Measurements from ENCODE around the gene HLA-DOB. TPM values are rescaled to one million over a fixed set of nuclear protein-coding genes. Genes with fewer than 3 reads are reported as not detected.

The HLA-DOB gene
- total and polyA plus RNA-seq, 2 donors (not counting 3 experiments of a cell fraction or from before 2014, with no cell fraction given), result 0.46 to 0.54 TPM

DNA sequence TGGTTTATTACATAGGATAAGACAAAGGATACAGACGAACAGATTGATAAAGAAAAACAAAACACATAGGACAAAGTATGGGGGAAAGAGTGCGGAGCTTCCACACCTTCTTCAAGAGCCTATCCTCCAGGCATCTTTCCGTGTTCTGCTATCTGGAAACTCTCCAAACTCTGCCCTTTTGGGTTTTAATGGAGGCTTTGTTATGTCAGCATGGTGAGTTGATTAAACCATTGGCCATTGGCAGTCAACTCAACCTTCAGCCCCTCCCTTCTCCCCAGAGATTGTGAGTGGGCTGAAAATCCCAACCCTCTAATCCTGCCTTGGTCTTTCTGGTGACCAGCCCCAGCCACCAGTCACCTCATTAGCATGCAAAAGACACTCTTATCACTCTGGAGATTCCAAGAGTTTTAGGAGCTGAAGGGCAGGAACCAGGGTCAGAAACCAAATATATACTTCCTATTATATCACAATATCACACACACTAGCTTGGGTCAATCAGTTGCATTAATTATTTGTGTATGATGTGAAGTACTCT is 23.8 kb downstream of the HLA-DOB start:
- intact Hi-C loops (cut with micrococcal nuclease), result loop anchor here (10.0 kb wide), 1 partner anchor 748 kb away; no protein-coding TSS in a partner anchor

DNA sequence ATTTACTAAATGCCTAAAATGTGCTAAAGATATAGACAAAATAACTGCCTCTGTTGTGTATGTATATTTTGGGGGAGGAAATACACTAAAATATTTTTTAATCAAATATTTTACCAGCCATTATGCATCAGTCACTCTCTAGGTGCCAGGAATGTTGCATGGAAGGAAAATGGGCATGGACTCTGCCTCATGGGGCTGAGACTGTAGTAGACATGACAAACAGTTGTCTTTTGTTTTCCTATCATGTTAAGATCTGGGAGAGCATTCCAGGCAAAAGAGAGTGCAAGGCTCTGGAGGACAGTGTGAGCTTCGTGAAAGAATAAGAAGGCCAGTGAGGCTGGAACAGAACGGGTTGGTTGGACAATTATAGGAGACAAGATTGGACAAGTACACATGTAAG is 26.5 kb downstream of the HLA-DOB start:
- Histone ChIP-seq H3K9me3 (replicated peaks; ENCODE audit: control insufficient read depth, insufficient read depth, low read length) (no peaks in the 10 kb centered on the region), H2AFZ (ENCODE audit: low read depth, low read length) (no peak overlapping the region), H3K79me2 (ENCODE audit: control insufficient read depth, insufficient read depth, low read length) (no peaks in the 10 kb centered on the region), H3K27ac (ENCODE audit: insufficient read depth, low read depth, low read length) (no peak overlapping the region), H3K9me1 (replicated peaks; ENCODE audit: control insufficient read depth, extremely low read depth, insufficient read depth, low read length) (no peaks in the 10 kb centered on the region), H3K36me3 (ENCODE audit: control insufficient read depth in 2 of 2, extremely low read depth in 1 of 2, insufficient read depth in 2 of 2, low read length in 2 of 2) (no peaks in the 10 kb centered on the region), H4K20me1 (replicated peaks; ENCODE audit: control insufficient read depth, extremely low read depth, insufficient read depth, low read length) (no peaks in the 10 kb centered on the region), H3K4me1 (ENCODE audit: control insufficient read depth, extremely low read depth, insufficient read depth, low read length) (no peaks in the 10 kb centered on the region), H3K27me3 (ENCODE audit: control insufficient read depth in 2 of 2, insufficient read depth in 2 of 2, low read length in 2 of 2) (peaks cover 30 to 62% of the 10 kb centered on the region in 2 experiments), H3K4me3 (replicated peaks in 1 of 3; ENCODE audit: insufficient read depth in 1 of 3, low read depth in 1 of 3, low read length in 3 of 3) (no peak overlapping the region), H3K9ac (replicated peaks; ENCODE audit: extremely low read depth, insufficient read depth, low read length) (no peak overlapping the region), H3K4me2 (ENCODE audit: insufficient read depth, low read length) (no peak overlapping the region)
- intact Hi-C loops (cut with micrococcal nuclease), result loop anchor here (10.0 kb wide), 1 partner anchor 746 kb away; no protein-coding TSS in a partner anchor
- TF ChIP-seq GATA2 (IDR thresholded peaks at IDR 0.05; ENCODE audit: insufficient read depth, insufficient read length, low read depth, low read length), result no peak
- TF ChIP-seq POLR2A (IDR thresholded peaks at IDR 0.05; ENCODE audit: low read depth, low read length), result no peak
- TF ChIP-seq POLR2AphosphoS5 (IDR thresholded peaks at IDR 0.05; ENCODE audit: insufficient read depth, low read depth, low read length), result no peak
- TF ChIP-seq MYC (IDR thresholded peaks at IDR 0.05; ENCODE audit: low read depth, low read length), result no peak
- no peak for TF ChIP-seq JUN (IDR thresholded peaks at IDR 0.05; ENCODE audit: borderline replicate concordance, insufficient read depth, insufficient read length, low read depth)
- TF ChIP-seq, protein P1, sequence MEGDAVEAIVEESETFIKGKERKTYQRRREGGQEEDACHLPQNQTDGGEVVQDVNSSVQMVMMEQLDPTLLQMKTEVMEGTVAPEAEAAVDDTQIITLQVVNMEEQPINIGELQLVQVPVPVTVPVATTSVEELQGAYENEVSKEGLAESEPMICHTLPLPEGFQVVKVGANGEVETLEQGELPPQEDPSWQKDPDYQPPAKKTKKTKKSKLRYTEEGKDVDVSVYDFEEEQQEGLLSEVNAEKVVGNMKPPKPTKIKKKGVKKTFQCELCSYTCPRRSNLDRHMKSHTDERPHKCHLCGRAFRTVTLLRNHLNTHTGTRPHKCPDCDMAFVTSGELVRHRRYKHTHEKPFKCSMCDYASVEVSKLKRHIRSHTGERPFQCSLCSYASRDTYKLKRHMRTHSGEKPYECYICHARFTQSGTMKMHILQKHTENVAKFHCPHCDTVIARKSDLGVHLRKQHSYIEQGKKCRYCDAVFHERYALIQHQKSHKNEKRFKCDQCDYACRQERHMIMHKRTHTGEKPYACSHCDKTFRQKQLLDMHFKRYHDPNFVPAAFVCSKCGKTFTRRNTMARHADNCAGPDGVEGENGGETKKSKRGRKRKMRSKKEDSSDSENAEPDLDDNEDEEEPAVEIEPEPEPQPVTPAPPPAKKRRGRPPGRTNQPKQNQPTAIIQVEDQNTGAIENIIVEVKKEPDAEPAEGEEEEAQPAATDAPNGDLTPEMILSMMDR (IDR thresholded peaks at IDR 0.05; ENCODE audit: extremely low read depth in 1 of 2, insufficient read depth in 1 of 2, low read depth in 1 of 2, low read length in 2 of 2), result no peak
- no peak for TF ChIP-seq FOS (IDR thresholded peaks at IDR 0.05; ENCODE audit: borderline replicate concordance, insufficient read depth, low read length)
- TF ChIP-seq, protein P2, sequence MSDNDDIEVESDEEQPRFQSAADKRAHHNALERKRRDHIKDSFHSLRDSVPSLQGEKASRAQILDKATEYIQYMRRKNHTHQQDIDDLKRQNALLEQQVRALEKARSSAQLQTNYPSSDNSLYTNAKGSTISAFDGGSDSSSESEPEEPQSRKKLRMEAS (IDR thresholded peaks at IDR 0.05; ENCODE audit: insufficient read depth, insufficient read length), result no peak
- no peak for TF ChIP-seq EZH2 (IDR thresholded peaks at IDR 0.05; ENCODE audit: borderline replicate concordance, low read depth, low read length, severe bottlenecking)
- CTCF ChIA-PET, result interaction anchor here (1.0 to 1.1 kb wide), 2 partner anchors 78 to 546 kb away, joined by 3 to 4 read pairs; no protein-coding TSS in a partner anchor
- no TSS peak for BruUV-seq (replicated peaks)
- POLR2A ChIA-PET, result no interaction called here
- DNase-seq (ENCODE audit: low read depth, low spot score), result no peak
- no peak for FAIRE-seq
- dilution Hi-C loops (cut with MboI; ENCODE audit: extremely low pct_ligation_motif_present, low sequenced_read_pairs), result no loop called here

More for the DNA sequence above, 23.8 kb downstream of the HLA-DOB start:
- no peak overlapping the region for H3K27ac ChIP-seq (ENCODE audit: insufficient read depth, low read depth, low read length)
- POLR2A ChIA-PET, result no interaction called here
- no peaks in the 10 kb centered on the region for H3K9me1 ChIP-seq (replicated peaks; ENCODE audit: control insufficient read depth, extremely low read depth, insufficient read depth, low read length)
- H3K27me3 ChIP-seq (ENCODE audit: control insufficient read depth in 2 of 2, insufficient read depth in 2 of 2, low read length in 2 of 2), result peaks cover 32 to 54% of the 10 kb centered on the region in 2 experiments
- no peaks in the 10 kb centered on the region for H3K4me1 ChIP-seq (ENCODE audit: control insufficient read depth, extremely low read depth, insufficient read depth, low read length)
- TF ChIP-seq POLR2A (IDR thresholded peaks at IDR 0.05; ENCODE audit: low read depth, low read length), result no peak
- TF ChIP-seq, protein P2 (IDR thresholded peaks at IDR 0.05; ENCODE audit: insufficient read depth, insufficient read length), result no peak
- no peak for TF ChIP-seq EZH2 (IDR thresholded peaks at IDR 0.05; ENCODE audit: borderline replicate concordance, low read depth, low read length, severe bottlenecking)
- no peak for TF ChIP-seq MYC (IDR thresholded peaks at IDR 0.05; ENCODE audit: low read depth, low read length)
- TF ChIP-seq GATA2 (IDR thresholded peaks at IDR 0.05; ENCODE audit: insufficient read depth, insufficient read length, low read depth, low read length), result no peak
- H3K4me3 ChIP-seq (replicated peaks in 1 of 3; ENCODE audit: insufficient read depth in 1 of 3, low read depth in 1 of 3, low read length in 3 of 3), result no peak overlapping the region
- no peaks in the 10 kb centered on the region for H4K20me1 ChIP-seq (replicated peaks; ENCODE audit: control insufficient read depth, extremely low read depth, insufficient read depth, low read length)
- H3K36me3 ChIP-seq (ENCODE audit: control insufficient read depth in 2 of 2, extremely low read depth in 1 of 2, insufficient read depth in 2 of 2, low read length in 2 of 2), result no peaks in the 10 kb centered on the region
- H3K9ac ChIP-seq (replicated peaks; ENCODE audit: extremely low read depth, insufficient read depth, low read length), result no peak overlapping the region
- H3K9me3 ChIP-seq (replicated peaks; ENCODE audit: control insufficient read depth, insufficient read depth, low read length), result no peaks in the 10 kb centered on the region
- FAIRE-seq (no peak), DNase-seq (ENCODE audit: low read depth, low spot score) (no peak)
- CTCF ChIA-PET, result interaction anchor here (0.9 to 2.4 kb wide), 5 partner anchors 46 to 547 kb away, joined by 3 to 15 read pairs (median 4); partner anchors contain the start of gene TAP2
- BruUV-seq (replicated peaks), result no TSS peak
- H3K79me2 ChIP-seq (ENCODE audit: control insufficient read depth, insufficient read depth, low read length), result no peaks in the 10 kb centered on the region
- dilution Hi-C loops (cut with MboI; ENCODE audit: extremely low pct_ligation_motif_present, low sequenced_read_pairs), result no loop called here
- no peak overlapping the region for H3K4me2 ChIP-seq (ENCODE audit: insufficient read depth, low read length)
- no peak overlapping the region for H2AFZ ChIP-seq (ENCODE audit: low read depth, low read length)
